GM12878 (cell line): ENCODE data around the gene MSI2. TPM values are rescaled to one million over a fixed set of nuclear protein-coding genes. Genes with fewer than 3 reads are reported as not detected.

Experiments
- ATAC-seq: fragments of 200-7000 bp; cut with Tn5 transposase; 3 replicates; pipeline ENCODE4 v1.9.1; 2020; ENCODE audit warnings: mild to moderate bottlenecking, moderate library complexity
- BruUV-seq: library from RNA; stranded (reverse); fragments of 400-500 nt; replicated peaks from 2 replicates; lab custom pipeline; 2021; lab: Mats Ljungman, UMichigan
- CTCF ChIA-PET: fragments of 300-600 bp; sonication (Branson Sonifier 250); formaldehyde crosslinking; extraction: SDS; loops from one replicate; lab custom pipeline; 2021; ENCODE audit warnings: inconsistent platforms; lab: Yijun Ruan, JAX
- POLR2A ChIA-PET: fragments of 350-600 bp; formaldehyde crosslinking; extraction: SDS; loops from one replicate; lab custom pipeline; 2021; ENCODE audit warnings: inconsistent platforms; lab: Charles Lee
- RAD21 ChIA-PET: fragments of 300-600 bp; sonication (Branson Sonifier 250); formaldehyde crosslinking; loops from one replicate; lab custom pipeline; 2023; ENCODE audit warnings: antibody characterized with exemption; ENCODE audit not compliant: unreplicated experiment; lab: Charles Lee
- SMC1A ChIA-PET: fragments of 300-600 bp; sonication (Branson Sonifier 250); formaldehyde crosslinking; loops from one replicate; lab custom pipeline; 2023; ENCODE audit not compliant: unreplicated experiment, uncharacterized antibody; lab: Charles Lee
- DNase-seq: peaks from one replicate; pipeline ENCODE4 v3.0.0-alpha.2; 2011; ENCODE audit warnings: low read depth, low spot score
- FAIRE-seq: peaks from 3 replicates; lab custom pipeline; 2011; peaks lifted over from hg19 to GRCh38; lab: Jason Lieb, UNC
- H2AFZ ChIP-seq: 2 replicates; pipeline ENCODE4 v1.6.0; 2011; ENCODE audit warnings: low read depth, low read length, control low read depth; ENCODE audit not compliant: control insufficient read depth
- H3K27ac ChIP-seq: 2 replicates; pipeline ENCODE4 v1.5.1; 2011; ENCODE audit warnings: control low read depth; ENCODE audit not compliant: control insufficient read depth, insufficient read depth
- H3K27me3 ChIP-seq, 2 experiments: replicated peaks in 1 of 2; 2 replicates each; pipeline versions ENCODE4 v1.6.0 to v1.6.1; 2011; ENCODE audit warnings: low read length in 1 of 2; ENCODE audit not compliant: control insufficient read depth in 2 of 2, insufficient read depth in 2 of 2
- H3K36me3 ChIP-seq, 2 experiments: 2 replicates each; pipeline ENCODE4 v1.5.1; 2011; ENCODE audit warnings: low read length in 1 of 2; ENCODE audit not compliant: control insufficient read depth in 2 of 2, insufficient read depth in 2 of 2
- H3K4me1 ChIP-seq: 2 replicates; pipeline ENCODE4 v1.6.1; 2011; ENCODE audit warnings: mild to moderate bottlenecking, low read length, moderate library complexity, mixed read lengths; ENCODE audit not compliant: control insufficient read depth, insufficient read depth
- H3K4me2 ChIP-seq: 2 replicates; pipeline ENCODE4 v1.6.0; 2011; ENCODE audit warnings: control low read depth; ENCODE audit not compliant: control insufficient read depth, insufficient read depth
- H3K4me3 ChIP-seq: fragments of 200-600 bp; sonication (generic); 2 replicates; pipeline ENCODE4 v1.5.1; 2016
- H3K79me2 ChIP-seq: 2 replicates; pipeline ENCODE4 v1.6.0; 2011; ENCODE audit warnings: low read length; ENCODE audit not compliant: control insufficient read depth, insufficient read depth
- H3K9ac ChIP-seq: 2 replicates; pipeline ENCODE4 v1.8.0; 2011; ENCODE audit warnings: low read length, control low read depth, mixed read lengths; ENCODE audit not compliant: control insufficient read depth, insufficient read depth
- H3K9me3 ChIP-seq: replicated peaks from 3 replicates; pipeline ENCODE4 v1.5.1; 2011; ENCODE audit warnings: mild to moderate bottlenecking, low read length; ENCODE audit not compliant: control insufficient read depth, insufficient read depth
- H4K20me1 ChIP-seq: 2 replicates; pipeline ENCODE4 v1.6.0; 2011; ENCODE audit not compliant: control insufficient read depth, insufficient read depth
- ATF7 ChIP-seq: fragments of 450-650 bp; IDR thresholded peaks from 2 replicates; pipeline ENCODE4 v1.6.1; 2016; ENCODE audit warnings: low read depth, mild to moderate bottlenecking
- BACH1 ChIP-seq: fragments of 450-650 bp; IDR thresholded peaks from 2 replicates; pipeline ENCODE4 v1.6.1; 2017; ENCODE audit warnings: mild to moderate bottlenecking, borderline replicate concordance
- EZH2 ChIP-seq: IDR thresholded peaks from 2 replicates; pipeline ENCODE4 v1.6.1; 2012; ENCODE audit warnings: low read depth, mild to moderate bottlenecking, control low read depth, inconsistent platforms, low read length, borderline replicate concordance; ENCODE audit not compliant: control insufficient read depth
- IRF4 ChIP-seq: IDR thresholded peaks from 2 replicates; pipeline ENCODE4 v1.6.1; 2011; ENCODE audit warnings: low read depth, low read length
- KAT2A ChIP-seq: conservative IDR thresholded peaks from 2 replicates; pipeline ENCODE4 v1.6.1; 2011; ENCODE audit warnings: low read depth, low read length; ENCODE audit not compliant: control insufficient read depth
- POLR2AphosphoS5 ChIP-seq: IDR thresholded peaks from 2 replicates; pipeline ENCODE4 v1.6.1; 2011; ENCODE audit warnings: mild to moderate bottlenecking, low read length, inconsistent platforms
- RAD51 ChIP-seq: fragments of 450-650 bp; IDR thresholded peaks from 2 replicates; pipeline ENCODE4 v1.6.1; 2016; ENCODE audit warnings: moderate library complexity, mild to moderate bottlenecking, inconsistent platforms
- SMAD1 ChIP-seq: fragments of 450-650 bp; IDR thresholded peaks from 2 replicates; pipeline ENCODE4 v1.6.1; 2018; ENCODE audit warnings: mild to moderate bottlenecking, low read depth; ENCODE audit not compliant: partially characterized antibody
- SMC3 ChIP-seq: IDR thresholded peaks from 2 replicates; pipeline ENCODE4 v1.6.1; 2011; ENCODE audit warnings: low read length, improper control_type of control experiment, borderline replicate concordance
- STAT1 ChIP-seq: fragments of 450-650 bp; conservative IDR thresholded peaks from 2 replicates; pipeline ENCODE4 v1.6.1; 2014; ENCODE audit warnings: antibody characterized with exemption, mild to moderate bottlenecking
- ZNF217 ChIP-seq: fragments of 450-650 bp; IDR thresholded peaks from 2 replicates; pipeline ENCODE4 v1.6.1; 2017; ENCODE audit warnings: antibody characterized with exemption, mild to moderate bottlenecking
- WGBS: methylation state at CpG from one replicate; pipeline ENCODE4 v1.1.6; 2016; ENCODE audit warnings: low lambda C conversion rate; ENCODE audit not compliant: insufficient replicate concordance, insufficient coverage; ENCODE audit errors: missing lambda C conversion rate; 5-methylcytosine and 5-hydroxymethylcytosine counted together
- in situ Hi-C: fragments of 300-500 bp; cut with MboI; formaldehyde crosslinking; loops from 9 replicates; pipeline ENCODE4 v1.14.3; 2018; ENCODE audit warnings: mixed read lengths
- intact Hi-C: fragments of 100-400 bp; cut with micrococcal nuclease; formaldehyde crosslinking; loops from one replicate; pipeline ENCODE4 v1.14.2; 2022; ENCODE audit not compliant: unreplicated experiment
- polyA plus RNA-seq, 11 experiments: library from polyadenylated mRNA; depleted of rRNA in 4 of 11; unstranded in 6 of 11; stranded (reverse) in 5 of 11; fragments of >200 nt; fragmentation: Nextera tagmentation in 4 of 11; fragmentation: Illumina TruSeq in 1 of 11; extraction: Ambion mirVana in 4 of 11; extraction: Trizol in 1 of 11; gene quantifications; 1 replicate in 1 of 11; 2 replicates in 10 of 11; pipeline versions ENCODE4 v1.2.1 to v1.2.3, GENCODE V29; 2011 to 2016; ENCODE audit warnings: inconsistent platforms in 2 of 11, missing spikeins in 2 of 11, low read depth in 1 of 11
- total RNA-seq, 4 experiments: library from RNA; depleted of rRNA in 3 of 4; stranded (reverse); fragments of >200 nt in 3 of 4; fragmentation: Illumina TruSeq in 1 of 4; extraction: Trizol in 1 of 4; gene quantifications; 2 replicates each; pipeline versions ENCODE4 v1.2.1 to v1.2.3, GENCODE V29; 2013 to 2021
- TF ChIP-seq, protein P1 (sequence below): IDR thresholded peaks from 2 replicates; pipeline ENCODE4 v1.6.1; 2012; ENCODE audit warnings: low read depth, low read length, improper control_type of control experiment
- TF ChIP-seq, protein P2 (sequence below): fragments of 450-650 bp; IDR thresholded peaks from 2 replicates; pipeline ENCODE4 v1.6.1; 2017; ENCODE audit warnings: low read depth, mild to moderate bottlenecking, moderate library complexity
- TF ChIP-seq, protein P3 (sequence below): fragments of 450-650 bp; IDR thresholded peaks from 2 replicates; pipeline ENCODE4 v1.6.1; 2017; ENCODE audit warnings: mild to moderate bottlenecking, moderate library complexity
- TF ChIP-seq, protein P4 (sequence below): fragments of 450-650 bp; IDR thresholded peaks from 2 replicates; pipeline ENCODE4 v1.6.1; 2017; ENCODE audit warnings: mild to moderate bottlenecking

MSI2 gene
- total and polyA plus RNA-seq, 10 of the 15 experiments (the other 5 are each of a cell fraction or from before 2014, with no cell fraction given), result 6.1 to 76.1 (median 42.0) TPM

DNA sequence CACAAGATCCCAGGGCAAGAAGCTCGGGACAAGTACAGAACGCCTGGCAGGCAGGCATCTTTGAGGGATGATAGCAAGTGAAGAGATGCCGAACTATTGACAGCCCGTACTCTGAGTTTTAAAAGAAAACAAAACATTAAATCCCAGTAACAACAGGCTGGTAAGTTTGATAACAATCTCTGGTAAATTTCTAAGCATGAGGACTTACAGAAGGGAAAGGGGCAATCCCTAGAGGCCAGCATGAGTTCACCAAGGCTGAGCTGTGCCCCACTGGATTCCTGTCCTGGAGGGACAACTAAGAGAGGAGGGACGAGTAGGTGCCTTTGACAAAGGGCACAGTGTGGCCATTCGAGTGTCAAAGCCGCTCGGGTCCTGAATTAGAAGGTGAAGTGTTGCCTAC, 462.6 kb downstream of the MSI2 start (continued):
- TF ChIP-seq, protein P1, sequence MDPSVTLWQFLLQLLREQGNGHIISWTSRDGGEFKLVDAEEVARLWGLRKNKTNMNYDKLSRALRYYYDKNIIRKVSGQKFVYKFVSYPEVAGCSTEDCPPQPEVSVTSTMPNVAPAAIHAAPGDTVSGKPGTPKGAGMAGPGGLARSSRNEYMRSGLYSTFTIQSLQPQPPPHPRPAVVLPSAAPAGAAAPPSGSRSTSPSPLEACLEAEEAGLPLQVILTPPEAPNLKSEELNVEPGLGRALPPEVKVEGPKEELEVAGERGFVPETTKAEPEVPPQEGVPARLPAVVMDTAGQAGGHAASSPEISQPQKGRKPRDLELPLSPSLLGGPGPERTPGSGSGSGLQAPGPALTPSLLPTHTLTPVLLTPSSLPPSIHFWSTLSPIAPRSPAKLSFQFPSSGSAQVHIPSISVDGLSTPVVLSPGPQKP, result no peak
- no peak for TF ChIP-seq IRF4
- TF ChIP-seq BACH1, result no peak
- TF ChIP-seq SMAD1, result no peak
- no peak for TF ChIP-seq EZH2
- TF ChIP-seq KAT2A, result no peak
- TF ChIP-seq, protein P2, sequence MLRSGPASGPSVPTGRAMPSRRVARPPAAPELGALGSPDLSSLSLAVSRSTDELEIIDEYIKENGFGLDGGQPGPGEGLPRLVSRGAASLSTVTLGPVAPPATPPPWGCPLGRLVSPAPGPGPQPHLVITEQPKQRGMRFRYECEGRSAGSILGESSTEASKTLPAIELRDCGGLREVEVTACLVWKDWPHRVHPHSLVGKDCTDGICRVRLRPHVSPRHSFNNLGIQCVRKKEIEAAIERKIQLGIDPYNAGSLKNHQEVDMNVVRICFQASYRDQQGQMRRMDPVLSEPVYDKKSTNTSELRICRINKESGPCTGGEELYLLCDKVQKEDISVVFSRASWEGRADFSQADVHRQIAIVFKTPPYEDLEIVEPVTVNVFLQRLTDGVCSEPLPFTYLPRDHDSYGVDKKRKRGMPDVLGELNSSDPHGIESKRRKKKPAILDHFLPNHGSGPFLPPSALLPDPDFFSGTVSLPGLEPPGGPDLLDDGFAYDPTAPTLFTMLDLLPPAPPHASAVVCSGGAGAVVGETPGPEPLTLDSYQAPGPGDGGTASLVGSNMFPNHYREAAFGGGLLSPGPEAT, result no peak

DNA sequence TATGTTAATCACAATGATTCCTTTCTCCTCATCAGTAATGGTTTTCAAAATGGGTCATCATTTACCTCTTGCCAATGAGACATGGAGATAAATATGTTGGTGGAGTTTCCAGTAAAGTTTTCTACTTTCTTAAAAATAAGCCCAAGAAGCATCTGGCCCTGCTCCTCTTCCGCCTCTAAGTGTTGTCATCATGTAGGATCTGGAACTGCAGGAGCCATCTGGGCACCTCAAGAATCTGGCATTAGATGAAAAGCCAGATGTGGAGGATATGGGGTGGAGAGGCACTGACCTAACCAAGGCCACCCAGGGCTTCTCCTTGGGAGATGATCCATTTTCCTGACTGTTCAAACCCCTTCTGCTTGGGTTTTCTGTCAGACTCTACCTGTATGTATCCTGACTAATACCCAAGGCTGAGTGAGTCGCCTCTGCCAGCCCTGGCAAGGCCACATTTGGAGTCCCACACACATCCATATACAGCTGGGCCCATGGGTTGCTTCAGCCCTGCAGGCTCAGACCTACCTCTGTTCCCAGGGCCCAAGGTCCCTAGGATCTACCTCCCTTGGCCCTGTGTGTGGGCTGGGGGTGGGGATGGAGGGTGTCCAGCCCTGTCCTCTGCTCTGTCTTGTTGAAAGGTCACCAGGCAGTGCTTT, 464.2 kb downstream of the MSI2 start:
- Histone ChIP-seq H3K27ac (no peak overlapping the region), H3K79me2 (no peaks in the 10 kb centered on the region), H3K9me3 (no peaks in the 10 kb centered on the region), H3K4me1 (peaks cover 14% of the 10 kb centered on the region), H3K9ac (no peak overlapping the region), H3K4me3 (no peak overlapping the region), H3K27me3 (no peaks in the 10 kb centered on the region; a peak in 1 of 4 replicates), H3K4me2 (no peak overlapping the region), H4K20me1 (no peaks in the 10 kb centered on the region), H2AFZ (no peak overlapping the region), H3K36me3 (no peaks in the 10 kb centered on the region)
- ChIA-PET CTCF (no interaction called here), SMC1A (no interaction called here), POLR2A (no interaction called here), RAD21 (no interaction called here)
- DNase-seq, result no peak
- in situ Hi-C loops (no loop called here), intact Hi-C loops (no loop called here)
- FAIRE-seq, result no peak
- BruUV-seq, result no TSS peak
- 16% methylated on average over 2 of the region's 2 CpGs for WGBS
- no peak for ATAC-seq
- TF ChIP-seq ZNF217 (no peak), POLR2AphosphoS5 (no peak), ATF7 (no peak), STAT1 (no peak), RAD51 (no peak), SMC3 (no peak)
- TF ChIP-seq, protein P3, sequence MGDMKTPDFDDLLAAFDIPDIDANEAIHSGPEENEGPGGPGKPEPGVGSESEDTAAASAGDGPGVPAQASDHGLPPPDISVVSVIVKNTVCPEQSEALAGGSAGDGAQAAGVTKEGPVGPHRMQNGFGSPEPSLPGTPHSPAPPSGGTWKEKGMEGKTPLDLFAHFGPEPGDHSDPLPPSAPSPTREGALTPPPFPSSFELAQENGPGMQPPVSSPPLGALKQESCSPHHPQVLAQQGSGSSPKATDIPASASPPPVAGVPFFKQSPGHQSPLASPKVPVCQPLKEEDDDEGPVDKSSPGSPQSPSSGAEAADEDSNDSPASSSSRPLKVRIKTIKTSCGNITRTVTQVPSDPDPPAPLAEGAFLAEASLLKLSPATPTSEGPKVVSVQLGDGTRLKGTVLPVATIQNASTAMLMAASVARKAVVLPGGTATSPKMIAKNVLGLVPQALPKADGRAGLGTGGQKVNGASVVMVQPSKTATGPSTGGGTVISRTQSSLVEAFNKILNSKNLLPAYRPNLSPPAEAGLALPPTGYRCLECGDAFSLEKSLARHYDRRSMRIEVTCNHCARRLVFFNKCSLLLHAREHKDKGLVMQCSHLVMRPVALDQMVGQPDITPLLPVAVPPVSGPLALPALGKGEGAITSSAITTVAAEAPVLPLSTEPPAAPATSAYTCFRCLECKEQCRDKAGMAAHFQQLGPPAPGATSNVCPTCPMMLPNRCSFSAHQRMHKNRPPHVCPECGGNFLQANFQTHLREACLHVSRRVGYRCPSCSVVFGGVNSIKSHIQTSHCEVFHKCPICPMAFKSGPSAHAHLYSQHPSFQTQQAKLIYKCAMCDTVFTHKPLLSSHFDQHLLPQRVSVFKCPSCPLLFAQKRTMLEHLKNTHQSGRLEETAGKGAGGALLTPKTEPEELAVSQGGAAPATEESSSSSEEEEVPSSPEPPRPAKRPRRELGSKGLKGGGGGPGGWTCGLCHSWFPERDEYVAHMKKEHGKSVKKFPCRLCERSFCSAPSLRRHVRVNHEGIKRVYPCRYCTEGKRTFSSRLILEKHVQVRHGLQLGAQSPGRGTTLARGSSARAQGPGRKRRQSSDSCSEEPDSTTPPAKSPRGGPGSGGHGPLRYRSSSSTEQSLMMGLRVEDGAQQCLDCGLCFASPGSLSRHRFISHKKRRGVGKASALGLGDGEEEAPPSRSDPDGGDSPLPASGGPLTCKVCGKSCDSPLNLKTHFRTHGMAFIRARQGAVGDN, result no peak
- TF ChIP-seq, protein P4, sequence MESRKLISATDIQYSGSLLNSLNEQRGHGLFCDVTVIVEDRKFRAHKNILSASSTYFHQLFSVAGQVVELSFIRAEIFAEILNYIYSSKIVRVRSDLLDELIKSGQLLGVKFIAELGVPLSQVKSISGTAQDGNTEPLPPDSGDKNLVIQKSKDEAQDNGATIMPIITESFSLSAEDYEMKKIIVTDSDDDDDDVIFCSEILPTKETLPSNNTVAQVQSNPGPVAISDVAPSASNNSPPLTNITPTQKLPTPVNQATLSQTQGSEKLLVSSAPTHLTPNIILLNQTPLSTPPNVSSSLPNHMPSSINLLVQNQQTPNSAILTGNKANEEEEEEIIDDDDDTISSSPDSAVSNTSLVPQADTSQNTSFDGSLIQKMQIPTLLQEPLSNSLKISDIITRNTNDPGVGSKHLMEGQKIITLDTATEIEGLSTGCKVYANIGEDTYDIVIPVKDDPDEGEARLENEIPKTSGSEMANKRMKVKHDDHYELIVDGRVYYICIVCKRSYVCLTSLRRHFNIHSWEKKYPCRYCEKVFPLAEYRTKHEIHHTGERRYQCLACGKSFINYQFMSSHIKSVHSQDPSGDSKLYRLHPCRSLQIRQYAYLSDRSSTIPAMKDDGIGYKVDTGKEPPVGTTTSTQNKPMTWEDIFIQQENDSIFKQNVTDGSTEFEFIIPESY, result no peak
